Stimulated activated CD4-positive, alpha-beta T cell treated with anti-CD3 and anti-CD28 coated beads, Interleukin-1b, Interleukin-23, amount 100 ng/mL, for 24 hours (primary cell): ENCODE data around the gene ADRB1.

Experiments
- DNase-seq, 4 experiments: peaks; one replicate each; pipeline ENCODE4 v3.0.0-alpha.2; 2020; ENCODE audit warnings: low read depth in 4 of 4, low spot score in 1 of 4

The ADRB1 gene

GRCh38 chr10:114053946-114054345 lies 10.3 kb downstream of the ADRB1 start:
- no peak for DNase-seq

DNA sequence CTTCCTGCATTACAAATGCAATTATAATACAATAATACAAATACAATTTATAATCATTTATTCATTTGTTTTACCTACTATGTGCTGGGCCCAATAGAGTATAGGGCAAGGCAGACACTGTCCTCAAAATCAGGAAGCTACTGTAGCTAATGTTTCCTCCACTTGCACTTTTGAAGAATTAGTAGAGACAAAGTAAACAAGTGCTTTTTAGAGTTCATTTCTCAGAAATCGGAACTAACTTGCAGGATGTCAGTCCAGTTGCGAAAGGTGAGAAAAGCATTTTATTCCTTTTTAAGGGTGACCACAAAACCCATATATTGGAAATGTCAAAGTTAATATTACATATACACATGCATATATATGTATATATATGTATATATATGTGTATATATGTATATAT lies 14.2 kb downstream of the ADRB1 start:
- no peak for DNase-seq

- no peak for DNase-seq
Observed at GRCh38 chr10:114058297-114058696, 14.6 kb downstream of the ADRB1 start.

- DNase-seq = no peak
Observed at GRCh38 chr10:114059561-114059960, 15.9 kb downstream of the ADRB1 start.

DNA sequence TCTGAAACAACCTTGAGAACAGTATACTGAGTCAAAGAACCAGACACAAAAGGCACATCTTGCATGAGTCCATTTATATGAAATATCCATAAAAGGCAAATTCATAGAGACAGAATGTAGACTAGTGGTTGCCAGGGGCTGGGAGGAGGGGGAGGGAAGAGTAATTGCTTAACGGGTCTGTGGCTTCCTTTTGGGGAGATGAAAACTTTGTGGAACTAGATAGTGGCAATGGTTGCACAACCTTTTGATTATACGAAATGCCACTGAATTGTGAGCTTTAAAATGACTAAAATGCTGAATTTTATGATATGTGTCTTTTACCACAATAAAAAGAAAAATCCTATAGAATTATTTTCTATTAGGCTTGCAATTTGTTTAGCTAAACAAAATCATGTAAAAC lies 16.8 kb downstream of the ADRB1 start:
- no peak for DNase-seq

- no peak for DNase-seq
Observed at GRCh38 chr10:114061148-114061547, 17.5 kb downstream of the ADRB1 start.

GRCh38 chr10:114061789-114062188 lies 18.1 kb downstream of the ADRB1 start:
- no peak for DNase-seq

GRCh38 chr10:114064151-114065048 lies 20.7 kb downstream of the ADRB1 start:
- DNase-seq = no peak

DNA sequence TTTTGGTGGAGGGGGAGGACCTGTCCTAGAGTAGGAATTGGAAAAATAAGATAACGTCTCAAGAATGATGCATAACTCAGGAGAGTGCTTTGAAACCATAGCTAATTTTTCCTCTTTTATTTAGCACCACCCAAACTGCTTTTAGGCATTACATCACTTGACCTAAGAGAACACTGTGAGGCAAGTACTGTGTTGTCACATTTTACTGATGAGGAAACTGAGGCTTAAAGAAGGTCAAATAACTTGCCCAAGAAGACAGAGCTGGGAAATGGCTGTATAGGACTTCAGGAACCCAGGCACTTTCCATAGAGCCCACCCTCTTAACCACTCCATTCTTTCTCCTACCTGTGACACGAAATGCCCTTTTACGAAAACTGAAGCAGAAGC lies 21.4 kb downstream of the ADRB1 start:
- no peak for DNase-seq

DNA sequence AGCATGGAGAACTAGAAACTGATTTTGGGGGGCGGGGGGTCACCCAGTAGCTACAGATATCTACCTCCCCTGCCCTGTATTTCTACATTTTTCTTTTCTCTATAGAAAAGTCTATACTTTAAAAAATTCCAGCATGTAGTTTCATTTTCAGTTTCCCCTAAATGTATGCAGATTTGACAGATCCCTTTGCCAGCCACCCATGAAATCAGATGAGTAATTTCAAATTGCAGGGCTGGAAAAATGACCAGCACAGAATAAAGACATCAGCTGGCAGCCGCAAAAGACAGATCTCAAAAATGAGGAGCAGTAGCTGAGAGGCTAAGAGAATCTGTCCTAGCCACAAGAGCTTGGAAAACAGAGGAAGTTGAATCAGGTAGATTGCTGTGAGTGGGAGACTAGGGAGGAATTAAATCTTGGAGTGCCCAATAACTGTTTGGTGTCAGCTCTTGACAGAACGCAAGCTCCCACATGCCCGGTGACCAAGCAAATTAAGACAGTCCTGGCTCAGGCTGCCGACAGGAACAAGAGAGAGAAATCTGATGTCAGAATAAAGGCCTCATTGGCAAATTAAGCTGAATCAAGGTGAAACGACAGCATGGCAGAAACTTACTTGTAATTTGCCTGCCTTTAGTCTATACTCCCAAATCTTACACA lies 24.5 kb downstream of the ADRB1 start:
- DNase-seq = no peak

DNA sequence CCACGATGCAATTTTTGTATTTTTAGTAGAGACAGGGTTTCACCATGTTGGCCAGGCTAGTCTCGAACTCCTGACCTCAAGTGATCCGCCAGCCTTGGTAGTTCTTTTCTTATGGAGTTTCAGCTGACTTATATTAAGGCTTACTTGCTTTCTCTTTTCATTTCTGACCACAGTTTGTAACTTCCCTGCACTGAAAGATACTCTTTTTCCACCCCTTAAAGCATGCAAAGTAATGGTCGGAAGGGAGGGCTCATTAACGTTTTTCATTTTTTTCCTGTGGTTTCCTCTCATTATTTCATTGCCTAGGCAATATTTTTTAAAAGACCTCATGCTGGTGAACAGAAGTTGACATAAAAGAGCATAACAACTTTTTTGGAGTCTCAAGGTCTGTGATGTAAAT lies 27.0 kb downstream of the ADRB1 start:
- no peak for DNase-seq

DNA sequence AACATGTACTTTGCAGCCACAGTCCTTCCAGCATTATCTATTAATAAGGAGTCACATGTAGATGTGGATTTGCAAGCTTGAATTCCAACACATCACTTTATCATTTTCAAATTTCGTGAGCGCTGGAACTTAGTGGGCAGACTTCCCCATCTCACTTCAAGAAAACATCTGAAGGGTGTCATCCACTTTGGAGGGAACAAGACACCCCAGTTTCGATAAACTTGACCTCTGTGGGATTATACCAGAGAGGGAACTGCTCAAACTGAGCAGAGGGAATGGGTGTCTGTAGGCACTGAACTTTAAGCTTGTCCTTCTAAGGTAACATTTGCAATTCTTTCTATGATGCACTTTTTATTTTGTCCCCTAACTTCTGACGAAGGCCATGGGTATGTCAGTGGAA lies 27.5 kb downstream of the ADRB1 start:
- DNase-seq = no peak

GRCh38 chr10:114073395-114074186 lies 29.9 kb downstream of the ADRB1 start:
- DNase-seq = no peak

- DNase-seq = no peak
Observed at GRCh38 chr10:114075093-114075492, 31.4 kb downstream of the ADRB1 start.

DNA sequence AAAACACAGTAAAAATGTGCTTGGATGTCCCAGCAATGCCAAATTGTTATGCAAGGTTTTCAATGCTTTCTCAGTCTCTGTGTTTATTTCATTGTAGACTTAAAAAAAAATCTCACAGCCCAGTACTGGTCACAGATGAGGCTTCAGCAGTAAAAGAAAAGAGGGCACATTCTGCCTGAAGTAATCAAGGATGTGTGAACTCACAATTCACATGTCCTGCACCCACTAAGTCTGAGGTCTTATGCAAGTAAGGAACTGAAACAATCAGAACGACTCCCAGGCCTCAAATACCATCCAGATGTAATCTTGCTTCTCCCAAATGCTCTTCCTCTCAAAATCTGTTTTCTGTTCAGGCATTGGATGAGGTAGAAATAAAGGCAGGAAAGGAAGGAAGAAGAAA lies 33.7 kb downstream of the ADRB1 start:
- no peak for DNase-seq

DNA sequence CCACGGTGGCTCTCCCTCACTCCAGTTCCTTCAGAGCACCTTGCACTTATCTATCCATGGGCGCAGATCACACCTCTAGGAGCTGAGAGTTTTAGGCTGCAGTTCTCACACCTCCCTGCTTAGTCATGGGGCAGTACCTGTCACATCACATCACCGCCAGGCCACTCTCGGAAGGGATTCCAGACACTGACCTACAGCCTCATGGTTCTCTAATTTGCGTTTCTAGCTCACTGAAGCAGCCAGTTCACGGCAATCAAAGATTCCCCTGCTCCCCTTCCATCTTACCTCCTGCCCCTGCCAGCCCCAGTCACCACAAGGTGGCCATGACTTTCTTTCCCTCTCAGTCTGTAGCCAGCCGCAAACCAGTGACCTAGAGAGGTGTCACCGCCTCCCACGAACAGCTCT lies 34.2 kb downstream of the ADRB1 start:
- DNase-seq = no peak

- DNase-seq = no peak
Observed at GRCh38 chr10:114078346-114078745, 34.7 kb downstream of the ADRB1 start.

DNA sequence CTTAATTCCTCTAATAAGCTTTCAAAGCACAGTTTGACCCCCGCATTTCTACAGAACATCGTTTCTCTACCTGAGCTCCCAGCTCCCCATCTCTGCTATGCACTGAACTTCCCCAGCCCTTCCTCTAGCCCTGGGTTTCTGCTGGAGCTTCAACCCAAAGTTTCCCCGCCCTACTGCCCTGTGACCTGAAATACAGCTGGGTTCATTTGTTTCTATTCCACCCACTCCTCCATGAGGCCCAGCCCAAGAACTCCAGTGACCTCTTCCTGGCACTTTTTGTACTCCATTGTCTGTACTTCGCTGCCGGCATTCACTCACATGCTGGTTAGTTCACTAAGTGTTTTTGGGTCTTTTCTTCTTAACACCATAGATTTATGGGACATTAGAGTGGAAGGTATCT lies 35.8 kb downstream of the ADRB1 start:
- no peak for DNase-seq

DNA sequence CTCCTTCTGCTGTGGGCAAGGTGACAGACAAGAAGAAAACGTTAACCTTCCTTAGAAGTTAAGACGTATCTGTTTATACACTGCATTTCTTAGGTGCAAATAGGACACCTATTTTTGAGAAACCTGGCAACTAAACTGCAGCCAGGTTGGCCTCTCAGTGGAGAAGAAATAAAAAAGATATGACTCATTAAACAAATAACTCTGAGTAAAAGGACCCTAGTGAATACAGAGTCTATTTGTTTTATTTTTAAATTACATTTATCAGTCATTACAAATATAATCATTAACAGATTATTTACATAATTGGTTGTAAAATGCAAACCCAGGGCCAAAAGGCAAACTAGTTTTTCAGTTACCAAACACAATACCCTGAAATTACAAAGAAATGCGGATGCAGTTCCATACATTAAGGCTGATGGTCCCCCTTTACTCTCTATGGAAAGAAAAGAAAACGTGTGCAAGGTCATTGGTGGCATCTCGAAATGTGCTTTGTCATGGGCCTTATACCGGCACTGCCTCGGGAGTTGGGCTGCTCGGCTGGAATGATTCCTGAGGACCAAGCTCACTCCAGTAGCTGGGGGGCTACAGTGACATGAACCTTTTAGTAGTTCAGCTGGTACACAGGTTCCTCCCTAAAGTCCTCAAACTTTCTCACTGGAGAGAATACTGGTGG lies 38.4 kb downstream of the ADRB1 start:
- DNase-seq = no peak

DNA sequence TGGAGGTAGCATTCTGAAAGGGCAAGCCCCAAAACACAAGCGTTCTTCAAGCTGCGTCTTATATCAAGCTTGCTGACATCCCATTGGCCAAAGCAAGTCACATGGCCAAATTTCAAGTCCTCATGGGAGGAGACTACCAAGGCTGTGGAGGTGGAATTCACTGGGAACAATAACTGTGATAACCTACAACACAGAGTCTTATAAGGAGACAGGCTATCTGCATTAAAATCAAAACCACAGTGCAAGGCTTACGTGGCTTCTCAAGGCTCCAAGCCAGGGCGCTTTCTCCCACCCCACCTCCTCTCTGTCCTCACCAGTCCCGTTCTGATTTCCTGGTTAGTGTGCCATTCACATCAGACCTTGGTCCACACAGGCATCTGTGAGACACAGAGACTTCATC lies 39.4 kb downstream of the ADRB1 start:
- DNase-seq = no peak

DNA sequence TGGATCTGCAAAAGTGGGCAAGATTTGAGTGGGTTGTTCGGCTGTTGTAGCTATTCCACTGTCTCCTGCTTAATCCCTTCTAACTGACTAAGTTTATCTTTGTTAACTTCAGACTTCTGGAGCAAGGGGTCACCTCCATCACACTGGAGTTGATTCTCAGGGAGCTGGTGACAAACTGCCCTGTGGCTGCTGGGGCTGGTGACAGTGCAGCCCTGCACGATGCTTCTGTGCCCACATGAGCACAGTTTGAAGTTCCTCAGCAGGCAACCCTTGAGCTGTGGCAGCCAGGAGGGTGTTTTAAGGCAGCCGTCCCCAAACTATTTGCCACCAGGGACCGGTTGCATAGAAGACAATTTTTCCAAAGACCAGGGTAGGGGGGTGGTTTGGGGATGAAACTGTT lies 40.5 kb downstream of the ADRB1 start:
- DNase-seq = no peak
